Right lobe of liver (tissue), 4 donors: Measurements from ENCODE around the gene SAMD5.

ENCODE experiments used
- POLR2A ChIP-seq: fragments of 450-650 bp; IDR thresholded peaks from one replicate; pipeline ENCODE4 v1.6.1; 2017; ENCODE audit warnings: antibody characterized with exemption, mild to moderate bottlenecking
- TF ChIP-seq, protein P1 (sequence below), 4 donors: fragments of 200-600 bp in 3 of 4; fragments of 450-650 bp in 1 of 4; IDR thresholded peaks; one replicate each; pipeline versions ENCODE4 v1.5.1 to v1.8.0; 2016 to 2022; ENCODE audit warnings: antibody characterized with exemption in 4 of 4, mild to moderate bottlenecking in 2 of 4
- donor health status: DM: no; HTN: no; CAD: no.
- donor health status: DM: no; HTN: no; CAD: no.
- donor health status: DM: no; HTN: yes; CAD: no.

DNA sequence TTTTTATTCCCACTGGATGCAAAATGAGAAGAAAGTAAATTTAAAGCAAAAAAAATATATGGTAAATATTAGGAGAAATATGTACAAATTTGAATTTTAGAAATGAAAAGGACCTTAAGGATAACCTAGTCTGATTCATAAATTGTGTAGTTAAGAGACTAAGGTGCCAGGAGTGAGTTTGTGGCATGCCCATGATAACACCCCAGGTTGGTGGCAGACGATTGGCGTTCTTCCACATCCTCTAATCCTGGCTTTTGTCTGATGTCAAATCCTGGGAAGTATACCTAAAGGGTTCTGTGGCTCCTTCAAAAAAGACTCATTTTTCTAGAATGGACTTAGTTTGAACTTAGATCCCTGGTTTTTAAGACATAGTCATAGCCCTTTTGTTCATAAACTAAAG, 62.2 kb downstream of the SAMD5 start:
- TF ChIP-seq, protein P1, sequence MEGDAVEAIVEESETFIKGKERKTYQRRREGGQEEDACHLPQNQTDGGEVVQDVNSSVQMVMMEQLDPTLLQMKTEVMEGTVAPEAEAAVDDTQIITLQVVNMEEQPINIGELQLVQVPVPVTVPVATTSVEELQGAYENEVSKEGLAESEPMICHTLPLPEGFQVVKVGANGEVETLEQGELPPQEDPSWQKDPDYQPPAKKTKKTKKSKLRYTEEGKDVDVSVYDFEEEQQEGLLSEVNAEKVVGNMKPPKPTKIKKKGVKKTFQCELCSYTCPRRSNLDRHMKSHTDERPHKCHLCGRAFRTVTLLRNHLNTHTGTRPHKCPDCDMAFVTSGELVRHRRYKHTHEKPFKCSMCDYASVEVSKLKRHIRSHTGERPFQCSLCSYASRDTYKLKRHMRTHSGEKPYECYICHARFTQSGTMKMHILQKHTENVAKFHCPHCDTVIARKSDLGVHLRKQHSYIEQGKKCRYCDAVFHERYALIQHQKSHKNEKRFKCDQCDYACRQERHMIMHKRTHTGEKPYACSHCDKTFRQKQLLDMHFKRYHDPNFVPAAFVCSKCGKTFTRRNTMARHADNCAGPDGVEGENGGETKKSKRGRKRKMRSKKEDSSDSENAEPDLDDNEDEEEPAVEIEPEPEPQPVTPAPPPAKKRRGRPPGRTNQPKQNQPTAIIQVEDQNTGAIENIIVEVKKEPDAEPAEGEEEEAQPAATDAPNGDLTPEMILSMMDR (IDR thresholded peaks at IDR 0.05) = no peak
- no peak for TF ChIP-seq POLR2A
